HepG2 (cell line): ENCODE results near the gene TMEM134. TPM values are rescaled to one million over a fixed set of nuclear protein-coding genes. Genes with fewer than 3 reads are reported as not detected.

Experiments
- EZH2 ChIP-seq: conservative IDR thresholded peaks from 2 replicates; pipeline ENCODE4 v1.6.1; 2012; ENCODE audit warnings: mild to moderate bottlenecking, low read depth, low read length, moderate library complexity
- FOXA3 ChIP-seq: IDR thresholded peaks from 2 replicates; pipeline ENCODE4 v1.6.1; 2016; ENCODE audit warnings: missing genetic modification reagents, missing compliant biosample characterization
- JARID2 ChIP-seq: sonication (generic); formaldehyde crosslinking; IDR thresholded peaks from 2 replicates; pipeline ENCODE4 v1.8.1; 2023; ENCODE audit warnings: missing genetic modification reagents, inconsistent platforms; ENCODE audit not compliant: insufficient replicate concordance
- KDM1A ChIP-seq: IDR thresholded peaks from 2 replicates; pipeline ENCODE4 v1.6.1; 2016; ENCODE audit warnings: missing compliant biosample characterization
- KDM4B ChIP-seq: sonication (generic); formaldehyde crosslinking; IDR thresholded peaks from 2 replicates; pipeline ENCODE4 v1.4.0; 2020; ENCODE audit warnings: missing genetic modification reagents
- KLF13 ChIP-seq: sonication (generic); formaldehyde crosslinking; IDR thresholded peaks from 2 replicates; pipeline ENCODE4 v1.4.0; 2020; ENCODE audit warnings: mild to moderate bottlenecking, missing genetic modification reagents
- MAFK ChIP-seq, 2 experiments: IDR thresholded peaks in 1 of 2; conservative IDR thresholded peaks in 1 of 2; 2 replicates each; pipeline ENCODE4 v1.6.1; 2011; ENCODE audit warnings: improper control_type of control experiment in 2 of 2, low read length in 2 of 2
- NKX3-1 ChIP-seq: sonication (generic); formaldehyde crosslinking; IDR thresholded peaks from 2 replicates; pipeline ENCODE4 v1.5.0; 2020; ENCODE audit warnings: missing genetic modification reagents
- NR2C2 ChIP-seq: sonication (generic); formaldehyde crosslinking; IDR thresholded peaks from 2 replicates; pipeline ENCODE4 v1.4.0; 2020; ENCODE audit warnings: missing genetic modification reagents, mild to moderate bottlenecking, moderate library complexity, borderline replicate concordance
- RAD21 ChIP-seq: fragments of 450-650 bp; formaldehyde crosslinking; IDR thresholded peaks from 2 replicates; pipeline ENCODE4 v1.5.0; 2020; ENCODE audit warnings: mild to moderate bottlenecking
- RBFOX2 ChIP-seq: fragments of 200-400 bp; formaldehyde crosslinking; IDR thresholded peaks from 2 replicates; pipeline ENCODE4 v1.6.1; 2017; ENCODE audit warnings: low read depth, mild to moderate bottlenecking, low read length
- ZEB1 ChIP-seq: IDR thresholded peaks from 2 replicates; pipeline ENCODE4 v1.6.1; 2012; ENCODE audit warnings: mild to moderate bottlenecking, low read depth, inconsistent platforms; ENCODE audit not compliant: insufficient replicate concordance
- ZNF160 ChIP-seq: sonication (generic); formaldehyde crosslinking; IDR thresholded peaks from 2 replicates; pipeline ENCODE4 v1.8.0; 2022; ENCODE audit warnings: mild to moderate bottlenecking, inconsistent platforms, missing genetic modification reagents
- ZNF207 ChIP-seq: fragments of 450-650 bp; IDR thresholded peaks from 2 replicates; pipeline ENCODE4 v1.6.1; 2016; ENCODE audit warnings: antibody characterized with exemption, borderline replicate concordance
- ZNF3 ChIP-seq: IDR thresholded peaks from 2 replicates; pipeline ENCODE4 v1.7.0; 2017; ENCODE audit warnings: inconsistent platforms
- ZNF33A ChIP-seq: sonication (generic); formaldehyde crosslinking; IDR thresholded peaks from 2 replicates; pipeline ENCODE4 v1.5.1; 2020; ENCODE audit warnings: missing genetic modification reagents, mild to moderate bottlenecking, moderate library complexity, borderline replicate concordance
- ZNF350 ChIP-seq: sonication (generic); formaldehyde crosslinking; IDR thresholded peaks from 2 replicates; pipeline ENCODE4 v1.4.0; 2020; ENCODE audit warnings: mild to moderate bottlenecking, low read depth, missing genetic modification reagents, borderline replicate concordance
- ZNF768 ChIP-seq: sonication (generic); formaldehyde crosslinking; IDR thresholded peaks from 2 replicates; pipeline ENCODE4 v1.4.0; 2020; ENCODE audit warnings: missing genetic modification reagents
- ZZZ3 ChIP-seq: sonication (generic); formaldehyde crosslinking; IDR thresholded peaks from 2 replicates; pipeline ENCODE4 v1.4.0; 2020; ENCODE audit warnings: missing genetic modification reagents, mild to moderate bottlenecking, borderline replicate concordance
- polyA plus RNA-seq, 8 experiments: library from polyadenylated mRNA; depleted of rRNA in 3 of 8; stranded (reverse) in 7 of 8; unstranded in 1 of 8; fragments of >200 nt; fragmentation: Illumina TruSeq in 4 of 8; extraction: Trizol in 4 of 8; gene quantifications; 2 replicates each; pipeline versions ENCODE4 v1.2.1 to v1.2.3, GENCODE V29; 2011 to 2016; ENCODE audit warnings: low read depth in 4 of 8, missing spikeins in 1 of 8, mixed read lengths in 1 of 8; ENCODE audit not compliant: insufficient read depth in 1 of 8
- total RNA-seq, 5 experiments: library from RNA; depleted of rRNA; stranded (reverse); fragments of >200 nt; fragmentation: Illumina TruSeq; extraction: Trizol; gene quantifications; 2 replicates each; pipeline ENCODE4 v1.2.3, GENCODE V29; 2016; ENCODE audit warnings: low read depth in 1 of 5
- TF ChIP-seq, protein P1 (sequence below): sonication (generic); formaldehyde crosslinking; IDR thresholded peaks from 2 replicates; pipeline ENCODE4 v1.9.0; 2021; ENCODE audit warnings: missing genetic modification reagents, borderline replicate concordance
- TF ChIP-seq, protein P2 (sequence below): sonication (generic); formaldehyde crosslinking; IDR thresholded peaks from 2 replicates; pipeline ENCODE4 v1.5.1; 2020; ENCODE audit warnings: missing genetic modification reagents, mild to moderate bottlenecking, borderline replicate concordance
- TF ChIP-seq, protein P3 (sequence below): sonication (generic); formaldehyde crosslinking; IDR thresholded peaks from 2 replicates; pipeline ENCODE4 v1.4.0; 2020; ENCODE audit warnings: missing genetic modification reagents
- TF ChIP-seq, protein P4 (sequence below): sonication (generic); formaldehyde crosslinking; conservative IDR thresholded peaks from 2 replicates; pipeline ENCODE4 v1.5.0; 2020; ENCODE audit warnings: missing genetic modification reagents
- TF ChIP-seq, protein P5 (sequence below): sonication (generic); formaldehyde crosslinking; IDR thresholded peaks from 2 replicates; pipeline ENCODE4 v1.4.0; 2020; ENCODE audit warnings: missing genetic modification reagents

TMEM134 gene
- total and polyA plus RNA-seq, 2 of the 13 experiments (the other 11 are each of a cell fraction or from before 2014, with no cell fraction given): 6.9 to 26.9 TPM

DNA sequence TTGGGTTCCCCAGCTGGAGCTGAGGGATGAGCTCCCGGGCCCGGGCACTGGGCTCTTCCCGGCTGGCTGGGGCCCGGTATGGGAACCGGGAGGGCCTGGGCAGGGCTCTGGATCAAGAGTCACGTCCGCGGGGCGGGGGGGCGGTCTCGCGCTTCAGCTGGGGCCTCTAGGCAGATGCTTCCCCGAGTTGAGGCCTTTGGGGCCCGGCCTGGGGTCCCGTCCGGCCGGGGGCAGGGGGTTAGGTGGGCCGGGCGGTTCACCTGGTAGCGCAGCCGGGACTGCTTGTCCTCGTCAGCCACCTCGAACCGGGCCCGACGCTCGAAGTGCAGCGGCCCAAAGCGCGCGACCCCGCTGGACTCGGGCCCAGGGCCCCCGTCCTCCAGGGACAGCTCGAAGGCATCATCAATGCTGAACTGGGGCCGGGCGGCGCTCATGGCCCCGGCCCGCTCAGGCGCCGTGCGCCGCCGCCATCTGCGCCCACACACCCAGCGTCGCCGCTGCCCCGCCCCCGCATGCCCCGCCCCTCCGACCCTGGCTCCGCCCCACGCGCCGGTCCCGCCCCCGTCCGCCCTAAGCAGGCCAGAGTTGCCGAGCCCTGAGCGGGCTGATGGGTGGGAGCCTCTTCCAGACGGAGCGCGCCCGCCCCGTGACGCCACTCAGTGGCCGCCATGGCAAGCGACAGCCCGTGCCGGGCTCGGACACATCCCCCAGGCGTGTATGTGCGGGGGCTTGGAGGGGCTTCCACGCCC is at the start of gene TMEM134 (continued):
- TF ChIP-seq, protein P1, sequence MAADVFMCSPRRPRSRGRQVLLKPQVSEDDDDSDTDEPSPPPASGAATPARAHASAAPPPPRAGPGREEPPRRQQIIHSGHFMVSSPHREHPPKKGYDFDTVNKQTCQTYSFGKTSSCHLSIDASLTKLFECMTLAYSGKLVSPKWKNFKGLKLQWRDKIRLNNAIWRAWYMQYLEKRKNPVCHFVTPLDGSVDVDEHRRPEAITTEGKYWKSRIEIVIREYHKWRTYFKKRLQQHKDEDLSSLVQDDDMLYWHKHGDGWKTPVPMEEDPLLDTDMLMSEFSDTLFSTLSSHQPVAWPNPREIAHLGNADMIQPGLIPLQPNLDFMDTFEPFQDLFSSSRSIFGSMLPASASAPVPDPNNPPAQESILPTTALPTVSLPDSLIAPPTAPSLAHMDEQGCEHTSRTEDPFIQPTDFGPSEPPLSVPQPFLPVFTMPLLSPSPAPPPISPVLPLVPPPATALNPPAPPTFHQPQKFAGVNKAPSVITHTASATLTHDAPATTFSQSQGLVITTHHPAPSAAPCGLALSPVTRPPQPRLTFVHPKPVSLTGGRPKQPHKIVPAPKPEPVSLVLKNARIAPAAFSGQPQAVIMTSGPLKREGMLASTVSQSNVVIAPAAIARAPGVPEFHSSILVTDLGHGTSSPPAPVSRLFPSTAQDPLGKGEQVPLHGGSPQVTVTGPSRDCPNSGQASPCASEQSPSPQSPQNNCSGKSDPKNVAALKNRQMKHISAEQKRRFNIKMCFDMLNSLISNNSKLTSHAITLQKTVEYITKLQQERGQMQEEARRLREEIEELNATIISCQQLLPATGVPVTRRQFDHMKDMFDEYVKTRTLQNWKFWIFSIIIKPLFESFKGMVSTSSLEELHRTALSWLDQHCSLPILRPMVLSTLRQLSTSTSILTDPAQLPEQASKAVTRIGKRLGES: no peak
- TF ChIP-seq, protein P2, sequence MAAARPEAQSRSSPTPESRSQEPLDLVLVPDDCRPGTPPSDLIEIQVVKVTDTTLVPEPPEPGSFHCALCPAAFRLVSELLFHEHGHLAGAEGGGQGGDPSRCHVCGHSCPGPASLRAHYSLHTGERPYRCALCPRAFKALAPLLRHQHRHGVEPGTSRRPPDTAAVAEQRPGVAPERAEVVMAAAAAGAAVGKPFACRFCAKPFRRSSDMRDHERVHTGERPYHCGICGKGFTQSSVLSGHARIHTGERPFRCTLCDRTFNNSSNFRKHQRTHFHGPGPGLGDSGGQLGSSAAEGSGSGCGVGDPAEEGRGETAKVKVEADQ (CRISPR knock-in tag): no peak
- TF ChIP-seq JARID2 (CRISPR knock-in tag) (no peak), FOXA3 (no peak), EZH2 (no peak), KLF13 (CRISPR knock-in tag) (no peak), NKX3-1 (peak; percentile 59; the same call in 1 of the 2 replicates), ZNF33A (CRISPR knock-in tag) (no peak), MAFK (conservative IDR thresholded peaks at IDR 0.05 in 1 of 2, IDR thresholded peaks at IDR 0.05 in 1 of 2; ENCODE audit: low read length in 2 of 2) (no peak), ZZZ3 (CRISPR knock-in tag) (no peak), KDM4B (CRISPR knock-in tag) (no peak), ZEB1 (no peak), ZNF207 (no peak), ZNF3 (CRISPR knock-in tag) (no peak), RBFOX2 (peak; percentile 84), RAD21 (CRISPR knock-in tag) (peak; percentile 89), ZNF768 (CRISPR knock-in tag) (peak; percentile 24; the same call in 1 of the 2 replicates), KDM1A (CRISPR knock-in tag) (no peak), NR2C2 (peak; percentile 29; the same call in 1 of the 2 replicates), ZNF350 (CRISPR knock-in tag) (peak; percentile 57), ZNF160 (CRISPR knock-in tag) (no peak)
- TF ChIP-seq, protein P3, sequence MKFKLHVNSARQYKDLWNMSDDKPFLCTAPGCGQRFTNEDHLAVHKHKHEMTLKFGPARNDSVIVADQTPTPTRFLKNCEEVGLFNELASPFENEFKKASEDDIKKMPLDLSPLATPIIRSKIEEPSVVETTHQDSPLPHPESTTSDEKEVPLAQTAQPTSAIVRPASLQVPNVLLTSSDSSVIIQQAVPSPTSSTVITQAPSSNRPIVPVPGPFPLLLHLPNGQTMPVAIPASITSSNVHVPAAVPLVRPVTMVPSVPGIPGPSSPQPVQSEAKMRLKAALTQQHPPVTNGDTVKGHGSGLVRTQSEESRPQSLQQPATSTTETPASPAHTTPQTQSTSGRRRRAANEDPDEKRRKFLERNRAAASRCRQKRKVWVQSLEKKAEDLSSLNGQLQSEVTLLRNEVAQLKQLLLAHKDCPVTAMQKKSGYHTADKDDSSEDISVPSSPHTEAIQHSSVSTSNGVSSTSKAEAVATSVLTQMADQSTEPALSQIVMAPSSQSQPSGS (CRISPR knock-in tag): peak; percentile 49; the same call in 1 of the 2 replicates
- TF ChIP-seq, protein P4, sequence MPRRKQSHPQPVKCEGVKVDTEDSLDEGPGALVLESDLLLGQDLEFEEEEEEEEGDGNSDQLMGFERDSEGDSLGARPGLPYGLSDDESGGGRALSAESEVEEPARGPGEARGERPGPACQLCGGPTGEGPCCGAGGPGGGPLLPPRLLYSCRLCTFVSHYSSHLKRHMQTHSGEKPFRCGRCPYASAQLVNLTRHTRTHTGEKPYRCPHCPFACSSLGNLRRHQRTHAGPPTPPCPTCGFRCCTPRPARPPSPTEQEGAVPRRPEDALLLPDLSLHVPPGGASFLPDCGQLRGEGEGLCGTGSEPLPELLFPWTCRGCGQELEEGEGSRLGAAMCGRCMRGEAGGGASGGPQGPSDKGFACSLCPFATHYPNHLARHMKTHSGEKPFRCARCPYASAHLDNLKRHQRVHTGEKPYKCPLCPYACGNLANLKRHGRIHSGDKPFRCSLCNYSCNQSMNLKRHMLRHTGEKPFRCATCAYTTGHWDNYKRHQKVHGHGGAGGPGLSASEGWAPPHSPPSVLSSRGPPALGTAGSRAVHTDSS: no peak
- TF ChIP-seq, protein P5, sequence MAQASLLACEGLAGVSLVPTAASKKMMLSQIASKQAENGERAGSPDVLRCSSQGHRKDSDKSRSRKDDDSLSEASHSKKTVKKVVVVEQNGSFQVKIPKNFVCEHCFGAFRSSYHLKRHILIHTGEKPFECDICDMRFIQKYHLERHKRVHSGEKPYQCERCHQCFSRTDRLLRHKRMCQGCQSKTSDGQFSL: no peak
